GM20000 (cell line): ENCODE results near the gene ARMC7.

ENCODE experiments used
- DNase-seq: peaks from one replicate; pipeline ENCODE4 v3.0.0; 2012; ENCODE audit warnings: low spot score
- CTCF ChIP-seq: IDR thresholded peaks from 2 replicates; pipeline ENCODE4 v1.5.1; 2012; ENCODE audit warnings: mild to moderate bottlenecking, control low read depth; ENCODE audit errors: extremely low read depth, missing control alignments

ARMC7 gene

GRCh38 chr17:75108193-75108592, 1.6 kb upstream of the ARMC7 start:
- no peak for TF ChIP-seq CTCF
- no peak for DNase-seq

GRCh38 chr17:75109046-75109406, 743 bp upstream of the ARMC7 start:
- TF ChIP-seq CTCF = no peak
- no peak for DNase-seq

GRCh38 chr17:75110234-75110937, 617 bp downstream of the ARMC7 start:
- no peak for TF ChIP-seq CTCF
- no peak for DNase-seq

- no peak for DNase-seq
- TF ChIP-seq CTCF = no peak
Observed at GRCh38 chr17:75111777-75112335, 2.1 kb downstream of the ARMC7 start.

- DNase-seq = peak; percentile 86
- peak; percentile 83 for TF ChIP-seq CTCF
Observed at GRCh38 chr17:75113798-75114551, 4.2 kb downstream of the ARMC7 start.

- peak; percentile 71 for DNase-seq
- no peak for TF ChIP-seq CTCF
Observed at GRCh38 chr17:75114552-75115314, 5.0 kb downstream of the ARMC7 start.
